HepG2 (cell line): ENCODE results near the gene NALCN.

Experiments
- MXI1 ChIP-seq: IDR thresholded peaks from 3 replicates; pipeline ENCODE4 v1.6.1; 2012; ENCODE audit warnings: low read depth, low read length, inconsistent platforms, borderline replicate concordance
- SIN3A ChIP-seq: IDR thresholded peaks from 2 replicates; pipeline ENCODE4 v1.6.1; 2011; ENCODE audit warnings: low read depth, mild to moderate bottlenecking, control low read depth, low read length, borderline replicate concordance
- SMAD3 ChIP-seq: sonication (generic); formaldehyde crosslinking; IDR thresholded peaks from 2 replicates; pipeline ENCODE4 v1.4.0; 2020; ENCODE audit warnings: missing genetic modification reagents
- SPEN ChIP-seq: sonication (generic); formaldehyde crosslinking; IDR thresholded peaks from 2 replicates; pipeline ENCODE4 v1.5.1; 2020; ENCODE audit warnings: low read depth, mild to moderate bottlenecking, missing genetic modification reagents
- TF ChIP-seq, protein P1 (sequence below): sonication (generic); formaldehyde crosslinking; IDR thresholded peaks from 2 replicates; pipeline ENCODE4 v1.5.0; 2020; ENCODE audit warnings: mild to moderate bottlenecking, missing genetic modification reagents, moderate library complexity
- TF ChIP-seq, protein P2 (sequence below), 2 experiments: IDR thresholded peaks; 2 replicates each; pipeline ENCODE4 v1.6.1; 2011 to 2012; ENCODE audit warnings: low read length in 2 of 2, borderline replicate concordance in 1 of 2, low read depth in 1 of 2, mild to moderate bottlenecking in 1 of 2, moderate library complexity in 1 of 2
- TF ChIP-seq, protein P3 (sequence below): sonication (generic); formaldehyde crosslinking; IDR thresholded peaks from 2 replicates; pipeline ENCODE4 v1.4.0; 2020; ENCODE audit warnings: missing genetic modification reagents, borderline replicate concordance
- TF ChIP-seq, protein P4 (sequence below): sonication (generic); formaldehyde crosslinking; IDR thresholded peaks from 2 replicates; pipeline ENCODE4 v1.4.0; 2020; ENCODE audit warnings: missing genetic modification reagents

DNA sequence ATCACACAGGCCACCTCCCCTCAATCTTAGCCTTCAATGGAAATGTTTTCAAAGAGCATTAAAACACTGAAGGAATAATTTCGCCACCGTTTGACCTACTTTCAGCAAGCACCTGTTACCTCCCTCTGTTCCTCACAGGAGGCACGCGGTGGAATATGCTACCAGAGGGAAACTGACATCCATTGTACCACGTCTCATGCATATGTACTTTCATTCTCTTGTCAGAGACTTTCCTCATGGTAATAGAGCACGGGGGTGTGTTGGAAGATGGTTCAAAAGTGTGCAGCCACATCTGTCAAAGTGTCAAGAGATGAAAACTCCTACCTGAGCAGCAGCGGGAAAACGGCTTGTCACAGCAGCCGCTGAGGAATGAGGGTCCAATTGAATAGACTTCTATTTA, 143.4 kb downstream of the NALCN start:
- TF ChIP-seq, protein P1, sequence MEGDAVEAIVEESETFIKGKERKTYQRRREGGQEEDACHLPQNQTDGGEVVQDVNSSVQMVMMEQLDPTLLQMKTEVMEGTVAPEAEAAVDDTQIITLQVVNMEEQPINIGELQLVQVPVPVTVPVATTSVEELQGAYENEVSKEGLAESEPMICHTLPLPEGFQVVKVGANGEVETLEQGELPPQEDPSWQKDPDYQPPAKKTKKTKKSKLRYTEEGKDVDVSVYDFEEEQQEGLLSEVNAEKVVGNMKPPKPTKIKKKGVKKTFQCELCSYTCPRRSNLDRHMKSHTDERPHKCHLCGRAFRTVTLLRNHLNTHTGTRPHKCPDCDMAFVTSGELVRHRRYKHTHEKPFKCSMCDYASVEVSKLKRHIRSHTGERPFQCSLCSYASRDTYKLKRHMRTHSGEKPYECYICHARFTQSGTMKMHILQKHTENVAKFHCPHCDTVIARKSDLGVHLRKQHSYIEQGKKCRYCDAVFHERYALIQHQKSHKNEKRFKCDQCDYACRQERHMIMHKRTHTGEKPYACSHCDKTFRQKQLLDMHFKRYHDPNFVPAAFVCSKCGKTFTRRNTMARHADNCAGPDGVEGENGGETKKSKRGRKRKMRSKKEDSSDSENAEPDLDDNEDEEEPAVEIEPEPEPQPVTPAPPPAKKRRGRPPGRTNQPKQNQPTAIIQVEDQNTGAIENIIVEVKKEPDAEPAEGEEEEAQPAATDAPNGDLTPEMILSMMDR (CRISPR knock-in tag) = no peak
- TF ChIP-seq SPEN (CRISPR knock-in tag) (no peak), SMAD3 (no peak), MXI1 (no peak), SIN3A (no peak)
- TF ChIP-seq, protein P2, sequence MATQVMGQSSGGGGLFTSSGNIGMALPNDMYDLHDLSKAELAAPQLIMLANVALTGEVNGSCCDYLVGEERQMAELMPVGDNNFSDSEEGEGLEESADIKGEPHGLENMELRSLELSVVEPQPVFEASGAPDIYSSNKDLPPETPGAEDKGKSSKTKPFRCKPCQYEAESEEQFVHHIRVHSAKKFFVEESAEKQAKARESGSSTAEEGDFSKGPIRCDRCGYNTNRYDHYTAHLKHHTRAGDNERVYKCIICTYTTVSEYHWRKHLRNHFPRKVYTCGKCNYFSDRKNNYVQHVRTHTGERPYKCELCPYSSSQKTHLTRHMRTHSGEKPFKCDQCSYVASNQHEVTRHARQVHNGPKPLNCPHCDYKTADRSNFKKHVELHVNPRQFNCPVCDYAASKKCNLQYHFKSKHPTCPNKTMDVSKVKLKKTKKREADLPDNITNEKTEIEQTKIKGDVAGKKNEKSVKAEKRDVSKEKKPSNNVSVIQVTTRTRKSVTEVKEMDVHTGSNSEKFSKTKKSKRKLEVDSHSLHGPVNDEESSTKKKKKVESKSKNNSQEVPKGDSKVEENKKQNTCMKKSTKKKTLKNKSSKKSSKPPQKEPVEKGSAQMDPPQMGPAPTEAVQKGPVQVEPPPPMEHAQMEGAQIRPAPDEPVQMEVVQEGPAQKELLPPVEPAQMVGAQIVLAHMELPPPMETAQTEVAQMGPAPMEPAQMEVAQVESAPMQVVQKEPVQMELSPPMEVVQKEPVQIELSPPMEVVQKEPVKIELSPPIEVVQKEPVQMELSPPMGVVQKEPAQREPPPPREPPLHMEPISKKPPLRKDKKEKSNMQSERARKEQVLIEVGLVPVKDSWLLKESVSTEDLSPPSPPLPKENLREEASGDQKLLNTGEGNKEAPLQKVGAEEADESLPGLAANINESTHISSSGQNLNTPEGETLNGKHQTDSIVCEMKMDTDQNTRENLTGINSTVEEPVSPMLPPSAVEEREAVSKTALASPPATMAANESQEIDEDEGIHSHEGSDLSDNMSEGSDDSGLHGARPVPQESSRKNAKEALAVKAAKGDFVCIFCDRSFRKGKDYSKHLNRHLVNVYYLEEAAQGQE (IDR thresholded peaks at IDR 0.05; ENCODE audit: borderline replicate concordance in 1 of 2, low read depth in 1 of 2, low read length in 2 of 2) = no peak
- TF ChIP-seq, protein P3, sequence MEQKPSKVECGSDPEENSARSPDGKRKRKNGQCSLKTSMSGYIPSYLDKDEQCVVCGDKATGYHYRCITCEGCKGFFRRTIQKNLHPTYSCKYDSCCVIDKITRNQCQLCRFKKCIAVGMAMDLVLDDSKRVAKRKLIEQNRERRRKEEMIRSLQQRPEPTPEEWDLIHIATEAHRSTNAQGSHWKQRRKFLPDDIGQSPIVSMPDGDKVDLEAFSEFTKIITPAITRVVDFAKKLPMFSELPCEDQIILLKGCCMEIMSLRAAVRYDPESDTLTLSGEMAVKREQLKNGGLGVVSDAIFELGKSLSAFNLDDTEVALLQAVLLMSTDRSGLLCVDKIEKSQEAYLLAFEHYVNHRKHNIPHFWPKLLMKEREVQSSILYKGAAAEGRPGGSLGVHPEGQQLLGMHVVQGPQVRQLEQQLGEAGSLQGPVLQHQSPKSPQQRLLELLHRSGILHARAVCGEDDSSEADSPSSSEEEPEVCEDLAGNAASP = no peak
- TF ChIP-seq, protein P4, sequence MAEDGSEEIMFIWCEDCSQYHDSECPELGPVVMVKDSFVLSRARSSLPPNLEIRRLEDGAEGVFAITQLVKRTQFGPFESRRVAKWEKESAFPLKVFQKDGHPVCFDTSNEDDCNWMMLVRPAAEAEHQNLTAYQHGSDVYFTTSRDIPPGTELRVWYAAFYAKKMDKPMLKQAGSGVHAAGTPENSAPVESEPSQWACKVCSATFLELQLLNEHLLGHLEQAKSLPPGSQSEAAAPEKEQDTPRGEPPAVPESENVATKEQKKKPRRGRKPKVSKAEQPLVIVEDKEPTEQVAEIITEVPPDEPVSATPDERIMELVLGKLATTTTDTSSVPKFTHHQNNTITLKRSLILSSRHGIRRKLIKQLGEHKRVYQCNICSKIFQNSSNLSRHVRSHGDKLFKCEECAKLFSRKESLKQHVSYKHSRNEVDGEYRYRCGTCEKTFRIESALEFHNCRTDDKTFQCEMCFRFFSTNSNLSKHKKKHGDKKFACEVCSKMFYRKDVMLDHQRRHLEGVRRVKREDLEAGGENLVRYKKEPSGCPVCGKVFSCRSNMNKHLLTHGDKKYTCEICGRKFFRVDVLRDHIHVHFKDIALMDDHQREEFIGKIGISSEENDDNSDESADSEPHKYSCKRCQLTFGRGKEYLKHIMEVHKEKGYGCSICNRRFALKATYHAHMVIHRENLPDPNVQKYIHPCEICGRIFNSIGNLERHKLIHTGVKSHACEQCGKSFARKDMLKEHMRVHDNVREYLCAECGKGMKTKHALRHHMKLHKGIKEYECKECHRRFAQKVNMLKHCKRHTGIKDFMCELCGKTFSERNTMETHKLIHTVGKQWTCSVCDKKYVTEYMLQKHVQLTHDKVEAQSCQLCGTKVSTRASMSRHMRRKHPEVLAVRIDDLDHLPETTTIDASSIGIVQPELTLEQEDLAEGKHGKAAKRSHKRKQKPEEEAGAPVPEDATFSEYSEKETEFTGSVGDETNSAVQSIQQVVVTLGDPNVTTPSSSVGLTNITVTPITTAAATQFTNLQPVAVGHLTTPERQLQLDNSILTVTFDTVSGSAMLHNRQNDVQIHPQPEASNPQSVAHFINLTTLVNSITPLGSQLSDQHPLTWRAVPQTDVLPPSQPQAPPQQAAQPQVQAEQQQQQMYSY (CRISPR knock-in tag) = no peak
